ENCODE measurements around the gene IL17F. TPM values are rescaled to one million over a fixed set of nuclear protein-coding genes. Genes with fewer than 3 reads are reported as not detected.

The IL17F gene
- total and polyA plus RNA-seq, 2 of the 8 experiments (the other 6 are each of a cell fraction or from before 2014, with no cell fraction given) = 0.08 TPM; not detected in 1

GRCh38 chr6:52191824-52192223, 52.5 kb downstream of the IL17F start:
- H3K79me2 ChIP-seq (ENCODE audit: control insufficient read depth in 1 of 2, insufficient read depth in 2 of 2, low read length in 2 of 2) = no peaks in the 10 kb centered on the region
- no peak overlapping the region for H3K56ac ChIP-seq (replicated peaks; ENCODE audit: insufficient read length, low read depth, low read length)
- H2BK120ac ChIP-seq (replicated peaks; ENCODE audit: low read depth, low read length) = no peak overlapping the region
- no peak overlapping the region for H3K4ac ChIP-seq (replicated peaks; ENCODE audit: insufficient read length, low read depth, low read length)
- H3K23ac ChIP-seq (ENCODE audit: insufficient read length) = no peak overlapping the region
- no peak overlapping the region for H2AFZ ChIP-seq (ENCODE audit: low read length)
- no peak overlapping the region for H3K27ac ChIP-seq (ENCODE audit: low read depth, low read length)
- no peak overlapping the region for H3K18ac ChIP-seq (ENCODE audit: extremely low read depth, low read length)
- CTCF ChIA-PET (ENCODE audit: partially characterized antibody) = interaction anchor here (0.9 kb wide), 1 partner anchor 29 kb away, joined by 3 read pairs; no protein-coding TSS in a partner anchor
- no peaks in the 10 kb centered on the region for H3K79me1 ChIP-seq (ENCODE audit: low read depth, low read length)
- no peak overlapping the region for H2BK15ac ChIP-seq (ENCODE audit: low read length)
- H3K14ac ChIP-seq (ENCODE audit: insufficient read length) = no peak overlapping the region
- WGBS, 2 experiments (ENCODE audit: extremely low coverage in 1 of 2, insufficient coverage in 1 of 2, insufficient read length in 1 of 2, insufficient replicate concordance in 2 of 2, low coverage in 1 of 2, low lambda C conversion rate in 2 of 2, missing lambda C conversion rate in 1 of 2) = 64% methylated on average over 3 of the region's 3 CpGs; no CpG with 5 or more reads in 1 of the 2 experiments
- no peaks in the 10 kb centered on the region; the same call in 1 of the 2 replicates for H3K23me2 ChIP-seq (ENCODE audit: low read depth, low read length)
- POLR2A ChIA-PET (ENCODE audit: partially characterized antibody) = no interaction called here
- H2BK5ac ChIP-seq (ENCODE audit: low read depth, low read length) = no peak overlapping the region
- H3K9ac ChIP-seq (replicated peaks in 1 of 4; ENCODE audit: extremely low read depth in 1 of 4, low read depth in 3 of 4, low read length in 3 of 4) = no peak overlapping the region
- H2BK12ac ChIP-seq (ENCODE audit: low read depth, low read length) = peak overlapping the region; percentile 89; the same call in 1 of the 2 replicates
- peaks cover 0 to 7% (median 3%) of the 10 kb centered on the region in 4 experiments; a peak in 3 of 7 replicates for H3K4me1 ChIP-seq (replicated peaks in 1 of 4; ENCODE audit: control insufficient read depth in 3 of 4, insufficient read depth in 4 of 4, low read length in 3 of 4)
- FAIRE-seq = no peak
- no peaks in the 10 kb centered on the region for H4K20me1 ChIP-seq (replicated peaks in 1 of 2; ENCODE audit: control insufficient read depth in 1 of 2, insufficient read depth in 2 of 2, low read length in 2 of 2)
- H4K91ac ChIP-seq (replicated peaks; ENCODE audit: insufficient read length, low read length) = no peak overlapping the region
- H4K5ac ChIP-seq (ENCODE audit: insufficient read length, low read depth, low read length) = no peak overlapping the region
- H2BK20ac ChIP-seq (ENCODE audit: low read length) = no peak overlapping the region
- no peak for DNase-seq (ENCODE audit: low read depth in 1 of 2, low spot score in 2 of 2)
- H3K9me3 ChIP-seq (ENCODE audit: insufficient read depth in 2 of 2, low read depth in 1 of 2, low read length in 1 of 2) = peaks cover 0 to 3% of the 10 kb centered on the region in 2 experiments; a peak in 2 of 4 replicates
- H3K27me3 ChIP-seq (replicated peaks in 1 of 4; ENCODE audit: control insufficient read depth in 3 of 4, extremely low read depth in 1 of 4, insufficient read depth in 3 of 4, low read length in 3 of 4) = no peaks in the 10 kb centered on the region
- H3K36me3 ChIP-seq (ENCODE audit: control insufficient read depth in 2 of 4, insufficient read depth in 4 of 4, low read length in 3 of 4) = no peaks in the 10 kb centered on the region
- no peak overlapping the region for H3K4me2 ChIP-seq (ENCODE audit: insufficient read depth in 1 of 2, low read depth in 2 of 2, low read length in 2 of 2)
- H2AK5ac ChIP-seq (ENCODE audit: low read depth, low read length) = no peak overlapping the region
- no peak overlapping the region for H3K4me3 ChIP-seq (ENCODE audit: extremely low read depth in 1 of 4, insufficient read depth in 2 of 4, low read depth in 3 of 4, low read length in 4 of 4)
- H4K8ac ChIP-seq (ENCODE audit: extremely low read depth, insufficient read depth, low read length) = no peak overlapping the region
- TF ChIP-seq E2F6 (IDR thresholded peaks at IDR 0.05) = no peak
- TF ChIP-seq POLR2A (IDR thresholded peaks at IDR 0.05; ENCODE audit: control extremely low read depth in 1 of 2, low read depth in 2 of 2, low read length in 2 of 2) = no peak
- TF ChIP-seq JUND (IDR thresholded peaks at IDR 0.05; ENCODE audit: low read length) = no peak
- TF ChIP-seq USF2 (IDR thresholded peaks at IDR 0.05; ENCODE audit: low read length) = no peak
- no peak for TF ChIP-seq GABPA (IDR thresholded peaks at IDR 0.05; ENCODE audit: borderline replicate concordance, insufficient read depth, low read length)
- TF ChIP-seq TBP (IDR thresholded peaks at IDR 0.05; ENCODE audit: low read depth, low read length) = no peak
- no peak for TF ChIP-seq HDAC2 (IDR thresholded peaks at IDR 0.05; ENCODE audit: borderline replicate concordance in 1 of 2, low read depth in 2 of 2, low read length in 2 of 2)
- no peak for TF ChIP-seq RXRA (IDR thresholded peaks at IDR 0.05; ENCODE audit: insufficient read depth, low read depth, low read length)
- TF ChIP-seq EGR1 (IDR thresholded peaks at IDR 0.05; ENCODE audit: borderline replicate concordance, low read depth, low read length) = no peak
- no peak for TF ChIP-seq CBX8 (IDR thresholded peaks at IDR 0.05; ENCODE audit: borderline replicate concordance, low read depth, low read length)
- no peak for TF ChIP-seq SP2 (IDR thresholded peaks at IDR 0.05; ENCODE audit: low read length)
- no peak for TF ChIP-seq RAD21 (IDR thresholded peaks at IDR 0.05 in 1 of 2, conservative IDR thresholded peaks at IDR 0.05 in 1 of 2; ENCODE audit: low read depth in 2 of 2, low read length in 2 of 2)
